GM12878 (cell line): Measurements from ENCODE around the gene RORC.

Source experiments
- BHLHE40 ChIP-seq, 2 experiments: fragments of 450-650 bp in 1 of 2; IDR thresholded peaks; 2 replicates each; pipeline ENCODE4 v1.6.1; 2011 to 2017; ENCODE audit warnings: low read depth in 2 of 2, borderline replicate concordance in 1 of 2, improper control_type of control experiment in 1 of 2, low read length in 1 of 2, mild to moderate bottlenecking in 1 of 2
- CTCF ChIP-seq, 3 experiments: IDR thresholded peaks in 2 of 3; conservative IDR thresholded peaks in 1 of 3; 2 replicates each; pipeline ENCODE4 v1.5.1; 2011; ENCODE audit warnings: low read depth in 3 of 3, low read length in 3 of 3, mild to moderate bottlenecking in 3 of 3, control low read depth in 2 of 3, moderate library complexity in 2 of 3, inconsistent platforms in 1 of 3, mixed read lengths in 1 of 3; ENCODE audit not compliant: control insufficient read depth in 2 of 3, insufficient read depth in 1 of 3; ENCODE audit errors: extremely low read depth in 1 of 3
- EED ChIP-seq: sonication (generic); IDR thresholded peaks from 2 replicates; pipeline ENCODE4 v1.6.1; 2016; ENCODE audit warnings: antibody characterized with exemption, low read depth
- EZH2 ChIP-seq: IDR thresholded peaks from 2 replicates; pipeline ENCODE4 v1.6.1; 2012; ENCODE audit warnings: low read depth, mild to moderate bottlenecking, control low read depth, inconsistent platforms, low read length, borderline replicate concordance; ENCODE audit not compliant: control insufficient read depth
- FOS ChIP-seq: IDR thresholded peaks from 3 replicates; pipeline ENCODE4 v1.6.1; 2011; ENCODE audit warnings: borderline replicate concordance; ENCODE audit not compliant: insufficient read length; ENCODE audit errors: extremely low read depth
- HCFC1 ChIP-seq: fragments of 150-350 bp; IDR thresholded peaks from 2 replicates; pipeline ENCODE4 v1.6.1; 2014; ENCODE audit warnings: low read length
- HDAC2 ChIP-seq: fragments of 200-600 bp; sonication (generic); IDR thresholded peaks from 2 replicates; pipeline ENCODE4 v1.6.1; 2017
- JUNB ChIP-seq: IDR thresholded peaks from 2 replicates; pipeline ENCODE4 v1.6.1; 2016; ENCODE audit warnings: antibody characterized with exemption, mild to moderate bottlenecking
- MEF2A ChIP-seq: IDR thresholded peaks from 2 replicates; pipeline ENCODE4 v1.6.1; 2011; ENCODE audit warnings: low read depth, mild to moderate bottlenecking, low read length, moderate library complexity; ENCODE audit not compliant: insufficient read depth
- NKRF ChIP-seq: fragments of 450-650 bp; conservative IDR thresholded peaks from 2 replicates; pipeline ENCODE4 v1.6.1; 2017; ENCODE audit warnings: mild to moderate bottlenecking, moderate library complexity
- RAD21 ChIP-seq: IDR thresholded peaks from 2 replicates; pipeline ENCODE4 v1.6.1; 2011; ENCODE audit warnings: mild to moderate bottlenecking, low read depth, low read length, moderate library complexity; ENCODE audit not compliant: insufficient read depth

GRCh38 chr1:151875419-151876097 is 44.0 kb upstream of the RORC start:
- TF ChIP-seq JUNB (no peak), CTCF (IDR thresholded peaks at IDR 0.05 in 2 of 3, conservative IDR thresholded peaks at IDR 0.05 in 1 of 3; ENCODE audit: control insufficient read depth in 2 of 3, extremely low read depth in 1 of 3, insufficient read depth in 1 of 3, low read depth in 3 of 3, low read length in 3 of 3) (no peak), EED (no peak), BHLHE40 (IDR thresholded peaks at IDR 0.05; ENCODE audit: borderline replicate concordance in 1 of 2, low read depth in 2 of 2, low read length in 1 of 2) (no peak), MEF2A (no peak), FOS (no peak), RAD21 (no peak), HCFC1 (no peak), HDAC2 (no peak), EZH2 (no peak), NKRF (no peak)
